ENCODE measurements around the gene CASK.

DNA sequence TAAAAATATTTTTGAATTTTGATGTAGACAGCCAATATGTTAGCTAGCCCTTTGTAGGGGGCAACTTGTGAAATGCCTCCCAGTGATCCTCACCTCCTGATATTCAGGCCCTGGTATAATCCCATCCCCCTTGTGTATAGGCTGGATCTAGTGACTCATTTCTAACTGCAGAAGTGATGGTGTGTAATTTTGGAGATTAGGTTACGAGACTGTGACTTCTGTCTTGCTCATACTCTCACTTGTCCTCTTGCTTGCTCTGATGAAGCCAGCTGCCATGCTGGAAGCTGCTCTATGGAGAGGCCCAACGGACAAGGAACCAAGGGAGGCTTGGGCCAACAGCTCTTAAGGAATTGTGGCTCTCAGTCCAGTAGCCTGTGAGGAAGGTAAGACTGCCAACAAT is 137.7 kb downstream of the CASK start:
- TF ChIP-seq, protein P1, sequence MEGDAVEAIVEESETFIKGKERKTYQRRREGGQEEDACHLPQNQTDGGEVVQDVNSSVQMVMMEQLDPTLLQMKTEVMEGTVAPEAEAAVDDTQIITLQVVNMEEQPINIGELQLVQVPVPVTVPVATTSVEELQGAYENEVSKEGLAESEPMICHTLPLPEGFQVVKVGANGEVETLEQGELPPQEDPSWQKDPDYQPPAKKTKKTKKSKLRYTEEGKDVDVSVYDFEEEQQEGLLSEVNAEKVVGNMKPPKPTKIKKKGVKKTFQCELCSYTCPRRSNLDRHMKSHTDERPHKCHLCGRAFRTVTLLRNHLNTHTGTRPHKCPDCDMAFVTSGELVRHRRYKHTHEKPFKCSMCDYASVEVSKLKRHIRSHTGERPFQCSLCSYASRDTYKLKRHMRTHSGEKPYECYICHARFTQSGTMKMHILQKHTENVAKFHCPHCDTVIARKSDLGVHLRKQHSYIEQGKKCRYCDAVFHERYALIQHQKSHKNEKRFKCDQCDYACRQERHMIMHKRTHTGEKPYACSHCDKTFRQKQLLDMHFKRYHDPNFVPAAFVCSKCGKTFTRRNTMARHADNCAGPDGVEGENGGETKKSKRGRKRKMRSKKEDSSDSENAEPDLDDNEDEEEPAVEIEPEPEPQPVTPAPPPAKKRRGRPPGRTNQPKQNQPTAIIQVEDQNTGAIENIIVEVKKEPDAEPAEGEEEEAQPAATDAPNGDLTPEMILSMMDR (IDR thresholded peaks at IDR 0.05) = no peak
- TF ChIP-seq POLR2A (IDR thresholded peaks at IDR 0.05) = no peak

Data from thyroid gland (tissue), 4 donors.